ENCODE results near the gene GPR18. TPM values are rescaled to one million over a fixed set of nuclear protein-coding genes. Genes with fewer than 3 reads are reported as not detected.

The GPR18 gene
- total RNA-seq (not detected in 2 replicates), polyA plus RNA-seq (not detected in 2 replicates), polyA minus RNA-seq (ENCODE audit: low replicate concordance) (not detected in 2 replicates)
- polyA plus RNA-seq (2012) = not detected in 2 replicates

DNA sequence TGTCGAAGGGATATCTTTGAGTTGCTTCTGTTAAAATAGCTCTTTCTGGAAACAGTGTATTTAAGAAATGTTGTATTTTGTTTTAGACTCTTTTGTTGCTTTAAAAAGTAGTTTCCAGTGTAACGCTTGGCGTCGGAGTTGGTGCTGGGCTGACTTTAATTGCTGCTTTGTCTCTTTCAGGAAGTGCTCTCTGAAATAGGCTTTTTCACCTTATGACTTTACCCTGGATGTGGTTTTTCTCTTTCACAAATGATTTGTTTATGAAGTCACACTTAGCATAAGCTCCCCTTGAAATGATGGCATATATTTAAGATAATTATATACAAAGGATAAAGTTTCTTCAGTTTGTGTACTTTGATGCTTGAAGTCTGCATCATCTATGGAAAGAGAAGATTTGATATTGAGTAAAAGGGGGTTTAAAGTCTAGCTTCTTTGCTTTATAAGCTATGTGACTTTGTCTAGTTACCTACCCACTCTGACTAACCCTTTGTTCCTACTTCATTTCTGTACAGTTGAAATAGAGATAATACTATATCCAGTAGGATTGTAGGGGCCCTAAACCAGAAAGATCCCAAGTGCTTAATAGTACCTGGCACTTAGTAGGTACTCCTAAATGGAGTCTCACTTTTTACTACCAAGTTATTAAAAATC lies at the start of gene GPR18:
Gene GPR18 (minus strand): TSS at position 170 of the 651 bp plus-strand sequence. CDS start 2,507 bp downstream, outside the sequence.
- Histone ChIP-seq H4K20me1 (ENCODE audit: control insufficient read depth, extremely low read depth, insufficient read depth, low read length) (no peaks in the 10 kb centered on the region), H3K9me3 (ENCODE audit: control insufficient read depth, insufficient read depth, low read depth, low read length) (no peaks in the 10 kb centered on the region), H2AFZ (ENCODE audit: low read length) (no peak within 1 kb of the TSS), H3K27me3 (ENCODE audit: control insufficient read depth, insufficient read depth, low read length) (no peaks in the 10 kb centered on the region), H3K4me3 (replicated peaks in 1 of 4; ENCODE audit: control extremely low read depth in 1 of 4, insufficient read depth in 1 of 4, low read depth in 3 of 4, low read length in 4 of 4) (no peak within 1 kb of the TSS), H3K4me2 (ENCODE audit: extremely low read depth, insufficient read depth, low read length) (no peak within 1 kb of the TSS), H3K27ac (ENCODE audit: insufficient read depth, low read length) (no peak within 1 kb of the TSS), H3K79me2 (ENCODE audit: control insufficient read depth, insufficient read depth, low read length) (no peaks in the 10 kb centered on the region), H3K4me1 (ENCODE audit: control insufficient read depth, extremely low read depth, insufficient read depth, low read length) (no peaks in the 10 kb centered on the region), H3K9ac (ENCODE audit: insufficient read depth, low read length) (no peak within 1 kb of the TSS), H3K36me3 (ENCODE audit: control insufficient read depth, insufficient read depth, low read length) (no peaks in the 10 kb centered on the region)
- no peak for TF ChIP-seq CTCF (conservative IDR thresholded peaks at IDR 0.05 in 1 of 2, IDR thresholded peaks at IDR 0.05 in 1 of 2; ENCODE audit: low read depth in 1 of 2, low read length in 2 of 2)
- no peak for TF ChIP-seq EZH2 (IDR thresholded peaks at IDR 0.05; ENCODE audit: low read length, missing control alignments)
- peak in 1 of 2 donors; percentile 12 for DNase-seq (ENCODE audit: low read depth in 2 of 2)

GRCh38 chr13:99307648-99308339 lies 49.6 kb upstream of the GPR18 start:
- H3K27me3 ChIP-seq (ENCODE audit: control insufficient read depth, insufficient read depth, low read length) = no peaks in the 10 kb centered on the region
- H3K79me2 ChIP-seq (ENCODE audit: control insufficient read depth, insufficient read depth, low read length) = no peaks in the 10 kb centered on the region
- no peaks in the 10 kb centered on the region for H4K20me1 ChIP-seq (ENCODE audit: control insufficient read depth, extremely low read depth, insufficient read depth, low read length)
- H2AFZ ChIP-seq (ENCODE audit: low read length) = no peak overlapping the region
- no peaks in the 10 kb centered on the region for H3K9me3 ChIP-seq (ENCODE audit: control insufficient read depth, insufficient read depth, low read depth, low read length)
- peak; percentile 44 to 90 for DNase-seq (ENCODE audit: low read depth in 2 of 2)
- H3K36me3 ChIP-seq (ENCODE audit: control insufficient read depth, insufficient read depth, low read length) = no peaks in the 10 kb centered on the region
- peak overlapping the region; percentile 69 for H3K27ac ChIP-seq (ENCODE audit: insufficient read depth, low read length)
- H3K4me2 ChIP-seq (ENCODE audit: extremely low read depth, insufficient read depth, low read length) = peak overlapping the region; percentile 52
- H3K4me3 ChIP-seq (replicated peaks in 1 of 4; ENCODE audit: control extremely low read depth in 1 of 4, insufficient read depth in 1 of 4, low read depth in 3 of 4, low read length in 4 of 4) = no peak overlapping the region
- peaks cover 28% of the 10 kb centered on the region for H3K4me1 ChIP-seq (ENCODE audit: control insufficient read depth, extremely low read depth, insufficient read depth, low read length)
- TF ChIP-seq CTCF (conservative IDR thresholded peaks at IDR 0.05 in 1 of 2, IDR thresholded peaks at IDR 0.05 in 1 of 2; ENCODE audit: low read depth in 1 of 2, low read length in 2 of 2) (no peak), EZH2 (IDR thresholded peaks at IDR 0.05; ENCODE audit: low read length, missing control alignments) (no peak)
- H3K9ac ChIP-seq (ENCODE audit: insufficient read depth, low read length) = no peak overlapping the region

- no peaks in the 10 kb centered on the region for H3K9me3 ChIP-seq (ENCODE audit: control insufficient read depth, insufficient read depth, low read depth, low read length)
- H3K27ac ChIP-seq (ENCODE audit: insufficient read depth, low read length) = peak within 1 kb of the TSS; percentile 69
- peaks cover 28% of the 10 kb centered on the region for H3K4me1 ChIP-seq (ENCODE audit: control insufficient read depth, extremely low read depth, insufficient read depth, low read length)
- H4K20me1 ChIP-seq (ENCODE audit: control insufficient read depth, extremely low read depth, insufficient read depth, low read length) = no peaks in the 10 kb centered on the region
- H3K36me3 ChIP-seq (ENCODE audit: control insufficient read depth, insufficient read depth, low read length) = no peaks in the 10 kb centered on the region
- no peak within 1 kb of the TSS for H3K9ac ChIP-seq (ENCODE audit: insufficient read depth, low read length)
- TF ChIP-seq EZH2 (IDR thresholded peaks at IDR 0.05; ENCODE audit: low read length, missing control alignments) = no peak
- no peak for TF ChIP-seq CTCF (conservative IDR thresholded peaks at IDR 0.05 in 1 of 2, IDR thresholded peaks at IDR 0.05 in 1 of 2; ENCODE audit: low read depth in 1 of 2, low read length in 2 of 2)
- no peaks in the 10 kb centered on the region for H3K79me2 ChIP-seq (ENCODE audit: control insufficient read depth, insufficient read depth, low read length)
- H3K4me2 ChIP-seq (ENCODE audit: extremely low read depth, insufficient read depth, low read length) = peak within 1 kb of the TSS; percentile 52
- no peak within 1 kb of the TSS for H3K4me3 ChIP-seq (replicated peaks in 1 of 4; ENCODE audit: control extremely low read depth in 1 of 4, insufficient read depth in 1 of 4, low read depth in 3 of 4, low read length in 4 of 4)
- peak in 1 of 2 donors; percentile 50 for DNase-seq (ENCODE audit: low read depth in 2 of 2)
- no peak within 1 kb of the TSS for H2AFZ ChIP-seq (ENCODE audit: low read length)
- no peaks in the 10 kb centered on the region for H3K27me3 ChIP-seq (ENCODE audit: control insufficient read depth, insufficient read depth, low read length)
Observed at GRCh38 chr13:99307247-99307646, 49.1 kb upstream of the GPR18 start, which contains the start of gene GPR183. GPR183 (minus strand) TSS chr13:99307399; CDS start chr13:99296145, 11,254 bp downstream.

Data from fibroblast of lung (primary cell).